ENCODE data around the gene CRYBG1.
"Not testable (repeated sequence)": the region's sequence is repeated elsewhere in the genome, so short reads cannot be mapped to it uniquely, and the experiment has no call there.

The CRYBG1 gene

GRCh38 chr6:106546691-106547414, 186.3 kb downstream of the CRYBG1 start:
- no peak overlapping the region for H3K4me3 ChIP-seq (ENCODE audit: low read length, poor library complexity, severe bottlenecking)
- H3F3A ChIP-seq (ENCODE audit: low read depth): no peaks in the 10 kb centered on the region
- H4K20me1 ChIP-seq (ENCODE audit: insufficient read depth, low read length, poor library complexity, severe bottlenecking): no peaks in the 10 kb centered on the region
- no peak overlapping the region for H3K9ac ChIP-seq (ENCODE audit: low read depth, low read length, poor library complexity, severe bottlenecking)
- H3K4me1 ChIP-seq (ENCODE audit: insufficient read depth, low read length, poor library complexity, severe bottlenecking): peaks cover 21% of the 10 kb centered on the region
- peaks cover 14% of the 10 kb centered on the region; the same call in 1 of the 2 replicates for H3K36me3 ChIP-seq (ENCODE audit: insufficient read depth, low read length)
- H3K9me3 ChIP-seq (ENCODE audit: insufficient read depth, low read depth, low read length): no peaks in the 10 kb centered on the region
- H3K79me2 ChIP-seq (ENCODE audit: insufficient read depth, low read length): no peaks in the 10 kb centered on the region
- H2AFZ ChIP-seq (ENCODE audit: low read length): no peak overlapping the region
- H3K27me3 ChIP-seq (ENCODE audit: insufficient read depth, low read length, poor library complexity, severe bottlenecking): no peaks in the 10 kb centered on the region
- no peaks in the 10 kb centered on the region for H3K9me2 ChIP-seq (replicated peaks; ENCODE audit: low read depth, low read length)
- TF ChIP-seq CTCF (conservative IDR thresholded peaks at IDR 0.05; ENCODE audit: low read length) (no peak), EZH2phosphoT487 (IDR thresholded peaks at IDR 0.05; ENCODE audit: borderline replicate concordance) (no peak)
- peak overlapping the region; percentile 33 for H3K4me2 ChIP-seq (ENCODE audit: low read depth, low read length, poor library complexity, severe bottlenecking)

GRCh38 chr6:106547601-106548453, 187.3 kb downstream of the CRYBG1 start:
- Histone ChIP-seq H3K79me2 (ENCODE audit: insufficient read depth, low read length) (no peaks in the 10 kb centered on the region), H3K4me2 (ENCODE audit: low read depth, low read length, poor library complexity, severe bottlenecking) (no peak overlapping the region), H3K4me1 (ENCODE audit: insufficient read depth, low read length, poor library complexity, severe bottlenecking) (peaks cover 21% of the 10 kb centered on the region), H2AFZ (ENCODE audit: low read length) (no peak overlapping the region), H3K4me3 (ENCODE audit: low read length, poor library complexity, severe bottlenecking) (no peak overlapping the region), H3F3A (ENCODE audit: low read depth) (no peaks in the 10 kb centered on the region), H4K20me1 (ENCODE audit: insufficient read depth, low read length, poor library complexity, severe bottlenecking) (no peaks in the 10 kb centered on the region), H3K27me3 (ENCODE audit: insufficient read depth, low read length, poor library complexity, severe bottlenecking) (no peaks in the 10 kb centered on the region), H3K36me3 (ENCODE audit: insufficient read depth, low read length) (peaks cover 17% of the 10 kb centered on the region; the same call in 1 of the 2 replicates), H3K9me2 (replicated peaks; ENCODE audit: low read depth, low read length) (no peaks in the 10 kb centered on the region), H3K9me3 (ENCODE audit: insufficient read depth, low read depth, low read length) (no peaks in the 10 kb centered on the region), H3K9ac (ENCODE audit: low read depth, low read length, poor library complexity, severe bottlenecking) (no peak overlapping the region)
- TF ChIP-seq EZH2phosphoT487 (IDR thresholded peaks at IDR 0.05; ENCODE audit: borderline replicate concordance): no peak

- H4K20me1 ChIP-seq (ENCODE audit: insufficient read depth, low read length, poor library complexity, severe bottlenecking); H3K79me2 ChIP-seq (ENCODE audit: insufficient read depth, low read length); H3K4me2 ChIP-seq (ENCODE audit: low read depth, low read length, poor library complexity, severe bottlenecking); H3K27me3 ChIP-seq (ENCODE audit: insufficient read depth, low read length, poor library complexity, severe bottlenecking); H3K4me3 ChIP-seq (ENCODE audit: low read length, poor library complexity, severe bottlenecking); H3F3A ChIP-seq (ENCODE audit: low read depth); H3K9me3 ChIP-seq (ENCODE audit: insufficient read depth, low read depth, low read length); H2AFZ ChIP-seq (ENCODE audit: low read length); H3K9me2 ChIP-seq (replicated peaks; ENCODE audit: low read depth, low read length); H3K9ac ChIP-seq (ENCODE audit: low read depth, low read length, poor library complexity, severe bottlenecking): not testable (repeated sequence)
- Histone ChIP-seq H3K4me1 (ENCODE audit: insufficient read depth, low read length, poor library complexity, severe bottlenecking) (peaks cover 21% of the 10 kb centered on the region), H3K36me3 (ENCODE audit: insufficient read depth, low read length) (peaks cover 24% of the 10 kb centered on the region; the same call in 1 of the 2 replicates)
Measured at GRCh38 chr6:106548926-106549455, 188.5 kb downstream of the CRYBG1 start.

GRCh38 chr6:106549521-106549920, 189.0 kb downstream of the CRYBG1 start:
- no peaks in the 10 kb centered on the region for H3K9me3 ChIP-seq (ENCODE audit: insufficient read depth, low read depth, low read length)
- H4K20me1 ChIP-seq (ENCODE audit: insufficient read depth, low read length, poor library complexity, severe bottlenecking): no peaks in the 10 kb centered on the region
- H3K9ac ChIP-seq (ENCODE audit: low read depth, low read length, poor library complexity, severe bottlenecking): no peak overlapping the region
- no peak overlapping the region for H2AFZ ChIP-seq (ENCODE audit: low read length)
- H3K27me3 ChIP-seq (ENCODE audit: insufficient read depth, low read length, poor library complexity, severe bottlenecking): no peaks in the 10 kb centered on the region
- H3K79me2 ChIP-seq (ENCODE audit: insufficient read depth, low read length): no peaks in the 10 kb centered on the region
- TF ChIP-seq CTCF (conservative IDR thresholded peaks at IDR 0.05; ENCODE audit: low read length): no peak
- no peak for TF ChIP-seq EZH2phosphoT487 (IDR thresholded peaks at IDR 0.05; ENCODE audit: borderline replicate concordance)
- peaks cover 21% of the 10 kb centered on the region for H3K4me1 ChIP-seq (ENCODE audit: insufficient read depth, low read length, poor library complexity, severe bottlenecking)
- H3K9me2 ChIP-seq (replicated peaks; ENCODE audit: low read depth, low read length): no peaks in the 10 kb centered on the region
- no peak overlapping the region for H3K4me2 ChIP-seq (ENCODE audit: low read depth, low read length, poor library complexity, severe bottlenecking)
- H3K4me3 ChIP-seq (ENCODE audit: low read length, poor library complexity, severe bottlenecking): no peak overlapping the region
- peaks cover 22% of the 10 kb centered on the region; the same call in 1 of the 2 replicates for H3K36me3 ChIP-seq (ENCODE audit: insufficient read depth, low read length)
- H3F3A ChIP-seq (ENCODE audit: low read depth): no peaks in the 10 kb centered on the region

Data from Loucy (cell line).